Islet of Langerhans (tissue), 1 donor: ENCODE data around the gene VAV2.

Experiments used
- FAIRE-seq: peaks from one replicate; lab custom pipeline; 2011; peaks lifted over from hg19 to GRCh38; lab: Jason Lieb, UNC

VAV2 gene

DNA sequence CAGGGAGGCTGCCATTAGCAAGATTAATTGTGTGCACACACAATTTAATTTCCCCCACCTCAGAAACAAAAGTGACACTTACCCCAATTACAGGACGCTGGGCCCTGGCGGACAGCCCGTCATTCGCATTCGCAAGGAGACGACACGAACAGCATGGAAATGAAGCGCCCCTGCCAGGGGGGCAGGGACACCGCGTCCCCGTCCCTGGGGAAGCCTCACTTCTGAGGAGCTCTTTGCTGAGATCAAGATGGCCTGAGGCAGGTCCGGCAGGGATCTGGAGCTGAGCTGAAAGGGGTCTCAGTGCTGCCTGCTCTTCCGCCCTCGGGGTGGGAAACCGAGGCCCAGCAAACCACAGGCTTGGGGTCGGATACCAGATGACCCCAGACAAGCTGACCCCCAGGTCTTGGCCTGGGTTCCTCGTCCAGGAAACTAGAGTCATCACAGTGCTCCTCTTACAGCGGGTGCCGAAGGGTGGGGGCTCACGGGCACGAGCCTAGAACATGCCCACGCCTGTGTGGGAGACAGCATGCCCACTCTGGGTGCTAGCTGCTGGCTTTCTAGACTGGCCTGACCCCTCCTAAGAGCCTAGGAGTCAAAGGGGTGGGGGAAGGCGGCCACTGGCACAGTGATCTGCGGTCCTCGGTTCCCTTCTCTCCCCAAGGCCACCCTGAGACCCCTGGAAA is 103.2 kb downstream of the VAV2 start:
- FAIRE-seq: peak; percentile 91

DNA sequence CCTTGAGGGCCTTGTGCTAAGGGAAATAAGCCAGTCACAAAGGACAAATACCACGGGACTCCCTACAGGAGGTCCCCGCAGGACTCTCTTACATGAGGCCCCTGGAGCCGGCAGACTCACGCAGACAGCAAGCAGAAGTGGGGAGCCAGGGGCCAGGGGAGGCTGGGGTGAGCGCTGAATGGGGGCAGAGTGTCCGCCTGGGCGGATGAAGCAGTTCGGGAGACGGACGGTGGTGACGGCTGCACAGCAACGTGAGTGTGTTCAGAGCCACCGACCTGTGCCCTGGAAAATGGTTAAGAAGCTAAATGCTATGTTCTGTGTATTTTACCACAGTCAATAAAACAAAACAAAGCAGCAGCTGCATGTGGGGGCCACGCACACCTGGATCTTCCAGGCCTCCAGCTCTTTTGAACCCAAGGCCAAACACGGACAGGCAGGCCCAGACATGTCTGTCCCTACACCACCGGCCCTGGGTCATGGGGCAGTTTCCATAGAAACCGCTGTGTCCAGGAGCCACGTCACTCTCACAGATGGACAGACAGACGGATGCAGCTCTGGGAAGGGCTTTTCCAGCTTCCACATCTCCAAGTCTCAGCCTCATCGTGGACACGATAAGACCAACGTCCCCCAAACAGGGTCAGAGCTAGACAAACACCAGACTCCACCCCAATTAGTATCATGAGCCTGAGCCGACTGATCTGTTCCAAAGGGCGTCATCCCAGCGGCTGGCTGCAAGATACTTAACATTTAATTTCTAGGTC is 103.9 kb downstream of the VAV2 start:
- FAIRE-seq: no peak

DNA sequence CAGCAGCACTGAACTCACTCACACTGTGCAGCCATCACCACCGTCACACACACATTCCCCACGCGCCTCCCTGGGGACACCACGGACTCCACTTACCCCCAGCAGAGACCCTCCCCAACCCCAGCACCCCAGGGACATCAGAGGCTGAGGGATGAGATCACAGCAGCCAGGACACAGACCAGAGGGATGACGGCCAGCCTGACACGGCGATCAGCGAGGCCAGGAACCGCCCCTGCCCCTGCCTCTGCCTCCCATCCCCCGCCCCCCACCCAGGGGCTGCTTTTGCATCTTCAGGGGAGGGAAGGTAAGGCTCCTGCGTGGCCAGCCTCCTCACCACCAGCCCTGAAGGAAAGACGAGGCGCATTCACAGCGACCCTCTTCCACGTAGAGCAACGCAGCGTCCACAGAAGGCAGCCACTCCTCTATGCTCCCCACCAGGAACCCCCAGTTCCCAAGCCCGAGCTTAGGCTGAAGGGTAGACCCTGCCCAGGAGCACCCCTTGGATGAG is 104.5 kb downstream of the VAV2 start:
- no peak for FAIRE-seq

DNA sequence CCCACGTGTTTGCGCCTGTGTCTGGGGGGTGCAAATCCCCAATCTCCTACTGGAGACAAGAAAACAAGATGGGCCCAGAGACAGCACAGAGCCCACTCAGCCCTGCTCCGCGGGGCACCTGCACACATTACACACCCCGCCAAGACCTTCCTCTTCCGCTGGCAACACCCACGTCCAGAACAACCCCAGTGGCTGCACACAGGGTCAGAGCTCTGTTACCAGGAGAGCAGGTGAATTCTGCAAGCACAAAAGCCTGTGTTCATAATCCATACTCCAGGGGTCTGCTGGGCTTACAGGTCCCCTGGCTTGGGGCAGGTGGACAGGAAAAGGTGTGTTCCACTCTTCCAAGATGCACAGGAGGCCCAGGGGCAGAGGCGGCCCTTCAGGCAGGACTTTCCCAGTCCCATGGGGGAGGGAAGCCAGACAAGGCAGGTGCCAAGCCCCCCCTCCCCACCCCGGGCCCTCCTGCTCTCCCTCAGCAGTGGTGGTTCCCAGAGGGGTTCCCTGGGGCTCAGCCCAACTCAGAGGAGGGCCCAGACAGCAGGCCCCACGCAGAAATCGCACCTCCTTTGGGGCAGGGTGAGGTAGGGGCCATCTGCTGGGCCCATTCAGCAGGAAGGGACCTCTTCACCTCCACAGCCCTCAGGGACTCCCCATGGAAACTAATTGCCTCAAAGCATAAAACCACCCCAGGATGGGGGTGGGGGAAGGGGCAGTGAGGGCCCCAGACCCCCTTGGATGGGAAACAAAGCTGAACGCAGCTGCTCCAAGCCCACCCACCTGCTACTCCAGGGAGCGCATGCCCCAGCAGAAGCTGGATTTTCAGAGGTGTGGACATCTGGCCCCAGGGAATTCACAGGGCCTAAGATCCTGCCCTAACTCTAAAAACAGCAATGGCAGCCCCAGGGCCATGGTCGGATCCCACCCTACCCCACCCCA is 105.3 kb downstream of the VAV2 start:
- no peak for FAIRE-seq

DNA sequence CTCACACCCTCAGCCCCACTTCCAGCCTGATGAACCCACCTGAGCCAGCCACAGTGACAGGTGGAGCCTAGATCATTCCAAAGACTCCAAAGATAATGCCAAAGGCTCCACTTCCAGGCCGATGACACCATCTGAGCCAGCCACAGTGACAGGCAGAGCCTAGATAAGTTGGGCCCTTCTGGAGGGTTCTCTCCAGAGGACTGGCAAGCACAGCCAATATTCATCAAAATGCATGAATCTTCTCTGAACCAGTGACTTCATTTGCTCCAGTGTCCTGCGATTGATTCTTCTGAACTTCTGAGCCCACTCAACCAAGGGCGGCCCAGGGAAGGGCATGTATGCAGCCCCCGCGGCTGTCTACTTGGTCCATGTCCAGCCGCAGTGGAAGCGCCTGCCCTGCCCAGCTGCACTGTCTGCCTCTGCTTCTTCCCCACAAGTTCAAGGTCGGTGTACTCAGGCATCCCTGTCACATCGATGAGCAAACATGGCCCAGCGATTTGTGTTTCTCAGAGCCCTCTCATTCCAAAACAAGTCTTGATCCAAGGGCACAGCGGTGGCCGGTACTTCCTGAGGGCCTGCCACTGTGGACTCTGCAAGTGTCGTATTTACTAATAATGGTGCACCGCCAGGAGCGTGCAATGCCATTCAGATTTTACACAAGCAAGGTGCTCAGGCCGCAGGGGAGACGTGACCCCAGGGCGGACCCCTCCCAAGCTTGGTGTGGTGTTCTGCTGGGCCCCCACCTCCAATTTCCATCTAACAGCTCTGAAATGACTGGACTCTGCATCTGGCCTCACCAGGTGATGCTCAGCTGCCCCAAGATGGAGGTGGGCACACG is 107.0 kb downstream of the VAV2 start:
- no peak for FAIRE-seq

DNA sequence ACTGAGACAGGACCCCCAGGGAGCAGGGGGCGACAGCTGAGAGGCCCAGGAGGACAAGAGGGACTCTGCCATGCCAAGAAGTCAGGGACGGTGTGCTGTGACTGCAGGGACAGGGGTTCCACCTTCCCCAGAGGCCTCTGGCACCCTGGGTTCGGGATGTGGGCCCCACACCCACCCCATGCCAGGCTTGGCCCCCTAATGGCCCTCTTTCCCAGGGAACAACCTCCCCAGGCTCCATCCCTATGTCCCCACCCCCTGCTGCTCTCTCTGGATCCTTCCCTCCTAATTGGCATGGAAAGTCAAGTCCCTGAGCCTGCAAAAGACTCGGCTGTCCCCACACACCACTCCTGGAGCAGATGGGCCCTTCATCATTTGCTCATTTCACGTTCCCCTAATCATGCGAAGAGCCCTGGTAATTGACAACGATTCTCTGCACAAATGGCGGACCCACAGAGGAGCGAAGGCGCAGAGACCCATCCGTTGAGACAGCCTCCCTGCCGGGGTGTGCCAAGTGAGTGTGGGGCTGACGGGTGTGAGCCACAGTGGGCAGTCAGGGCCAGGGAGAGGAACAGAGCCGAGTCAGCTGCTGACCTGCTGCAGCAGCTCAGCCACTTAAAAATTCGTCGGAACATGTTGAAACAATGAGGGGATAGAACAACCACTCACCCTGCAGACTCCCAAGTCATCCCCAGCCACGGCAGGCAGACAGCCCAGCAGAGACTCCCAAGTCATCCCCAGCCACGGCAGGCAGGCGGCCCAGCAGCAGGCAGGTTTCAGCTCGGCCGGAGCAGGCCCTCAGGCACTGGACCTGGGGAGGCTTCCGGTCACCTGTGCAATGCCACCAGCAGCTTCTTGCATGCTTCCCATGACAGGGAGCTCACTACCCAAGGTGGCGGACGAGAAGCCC is 109.0 kb downstream of the VAV2 start:
- no peak for FAIRE-seq

DNA sequence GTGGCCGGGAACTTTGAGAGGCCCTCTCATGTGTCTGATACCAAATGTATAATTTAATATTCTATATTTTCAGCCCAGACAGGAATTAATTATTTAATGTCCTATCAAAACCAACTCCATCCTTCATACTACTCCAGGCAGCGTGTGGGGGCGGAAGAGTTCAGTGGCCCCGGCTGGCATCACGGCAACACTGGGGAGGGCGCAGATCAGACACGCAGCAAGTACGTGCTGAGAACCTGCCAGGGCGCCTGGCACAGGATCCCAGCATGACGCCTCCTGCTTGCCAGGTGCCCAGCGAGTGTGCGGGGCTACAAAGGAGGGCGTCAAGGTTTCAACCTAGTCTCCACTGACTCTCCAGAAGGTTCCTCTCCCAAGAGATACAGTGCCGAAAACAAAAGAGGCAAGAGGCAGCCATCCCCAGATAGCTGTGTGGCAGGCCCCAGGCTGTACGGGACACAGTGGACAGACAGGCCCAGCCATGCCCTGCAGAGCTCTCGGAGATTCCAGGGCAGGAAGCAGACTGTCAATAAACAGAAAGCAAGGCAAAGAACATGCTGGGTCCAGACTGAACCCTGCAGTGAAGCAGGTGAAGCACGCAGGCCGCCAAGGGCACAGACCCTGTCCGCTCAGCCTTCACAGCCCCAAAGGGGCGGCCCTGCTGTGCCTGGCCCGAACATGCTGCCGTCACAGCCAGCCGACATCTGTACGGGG is 110.3 kb downstream of the VAV2 start:
- no peak for FAIRE-seq

DNA sequence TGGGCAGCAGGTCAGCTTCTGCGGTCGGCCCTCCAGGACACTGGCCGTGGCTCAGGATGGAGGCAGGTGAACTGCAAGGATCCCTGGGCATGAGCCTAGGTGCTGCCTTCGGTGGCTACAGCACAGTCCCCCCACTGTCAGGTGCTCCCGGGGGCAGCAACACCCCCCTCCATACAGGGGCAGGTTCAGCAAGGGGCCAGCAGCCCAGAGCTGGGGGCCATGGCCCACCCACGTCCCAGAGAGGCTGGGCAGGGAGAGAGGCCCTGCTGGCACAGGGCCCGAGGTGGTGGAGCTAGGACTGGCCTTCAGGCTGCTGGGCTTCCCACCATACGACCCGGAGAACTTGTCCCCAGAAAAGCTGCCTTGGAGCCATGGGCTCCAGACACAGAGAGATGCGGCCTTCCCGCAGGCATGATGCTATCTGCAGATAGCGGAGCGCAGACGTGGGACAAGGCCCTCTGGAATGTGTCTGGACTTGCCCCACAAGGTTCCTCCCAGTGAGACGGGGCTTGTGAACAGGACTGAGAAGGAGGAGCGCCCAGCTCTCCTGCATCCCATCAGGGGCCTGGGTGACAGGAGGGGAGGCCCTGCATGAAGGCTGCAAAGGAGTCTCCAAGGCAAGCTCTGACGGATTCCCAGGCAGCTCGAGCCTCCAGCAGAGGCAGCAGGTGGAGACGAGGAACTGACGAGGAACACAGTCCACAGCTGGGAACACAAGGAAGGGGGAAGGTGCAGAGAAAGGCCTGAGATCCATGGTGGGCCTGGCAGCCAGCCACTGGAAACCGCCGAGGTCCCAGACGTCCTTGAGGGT is 111.1 kb downstream of the VAV2 start:
- no peak for FAIRE-seq

DNA sequence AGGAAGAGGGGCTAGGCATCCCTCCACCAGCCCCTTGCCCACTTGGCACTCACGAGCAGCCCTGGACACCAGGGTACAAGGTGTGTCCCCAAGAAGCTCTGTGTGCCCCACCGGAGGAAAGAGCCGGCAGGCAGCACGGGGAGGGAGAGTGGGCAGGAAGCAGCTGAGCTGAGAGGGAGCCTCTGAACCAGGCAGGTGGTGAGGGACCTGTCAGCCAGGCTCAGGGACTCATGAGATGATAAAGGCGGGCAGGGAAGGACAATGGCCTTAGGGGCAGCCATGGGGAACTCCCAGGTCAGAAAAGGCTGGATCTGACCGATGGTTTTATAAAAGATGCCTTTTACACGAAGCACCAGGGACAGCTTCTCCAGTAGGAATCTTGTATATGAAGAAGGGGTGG is 112.0 kb downstream of the VAV2 start:
- no peak for FAIRE-seq

DNA sequence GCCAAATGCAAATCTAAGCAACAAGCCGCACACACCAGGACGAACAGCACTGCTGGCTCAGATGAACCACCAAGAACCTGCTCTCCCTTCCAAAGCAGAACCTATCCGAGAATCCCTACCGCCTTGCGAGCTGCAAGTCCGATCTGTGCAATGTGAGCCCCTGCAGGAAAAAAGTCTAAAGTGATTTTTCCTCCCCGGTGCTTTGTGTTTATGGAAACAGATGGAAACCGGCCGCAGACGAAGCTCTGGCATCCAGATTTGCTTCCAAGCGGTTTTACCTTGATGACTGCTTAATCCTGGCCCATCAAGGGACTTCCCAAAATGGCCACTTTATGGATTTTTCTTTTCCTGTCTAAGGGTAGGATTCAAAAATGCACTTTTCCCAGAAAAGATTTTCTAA is 112.5 kb downstream of the VAV2 start:
- no peak for FAIRE-seq

DNA sequence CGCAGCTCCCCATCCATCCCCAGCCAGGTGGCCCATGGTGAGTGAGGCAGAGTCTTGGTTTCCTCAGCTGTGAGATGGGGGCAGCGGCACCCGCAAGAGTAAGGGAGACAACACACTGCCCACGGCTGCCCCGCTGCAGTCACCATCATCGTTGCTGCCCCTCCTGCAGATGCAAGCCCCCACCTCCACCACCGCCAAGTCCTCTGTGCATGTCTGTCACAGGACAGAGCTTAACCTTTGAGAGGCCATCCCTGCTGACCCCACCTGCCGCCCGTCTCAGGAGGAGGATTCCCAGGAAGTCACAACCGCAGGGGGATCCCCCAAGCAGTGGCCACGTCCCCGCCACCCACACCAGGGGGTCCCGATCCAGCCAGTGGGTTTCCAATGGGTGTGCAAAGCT is 113.7 kb downstream of the VAV2 start:
- no peak for FAIRE-seq

DNA sequence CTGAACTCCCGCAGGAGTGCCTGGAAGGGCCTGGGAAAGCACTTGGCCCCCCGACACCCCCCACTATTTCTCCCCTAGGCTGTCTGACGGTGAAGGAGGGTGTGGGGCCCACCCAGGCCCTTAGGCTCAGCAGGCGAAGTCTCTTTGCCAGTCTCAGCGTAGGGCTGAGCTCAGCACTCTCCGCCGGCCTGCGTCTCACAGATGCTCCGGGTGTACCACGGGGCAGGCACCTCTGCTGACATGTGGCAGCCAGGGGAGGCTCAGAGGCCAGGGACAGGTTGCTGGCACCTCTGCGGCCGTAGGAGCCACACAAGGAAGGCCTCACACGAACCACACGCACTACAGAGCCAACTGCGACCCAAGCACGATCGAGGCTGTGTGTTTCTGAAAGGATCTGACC is 114.2 kb downstream of the VAV2 start:
- FAIRE-seq: no peak

DNA sequence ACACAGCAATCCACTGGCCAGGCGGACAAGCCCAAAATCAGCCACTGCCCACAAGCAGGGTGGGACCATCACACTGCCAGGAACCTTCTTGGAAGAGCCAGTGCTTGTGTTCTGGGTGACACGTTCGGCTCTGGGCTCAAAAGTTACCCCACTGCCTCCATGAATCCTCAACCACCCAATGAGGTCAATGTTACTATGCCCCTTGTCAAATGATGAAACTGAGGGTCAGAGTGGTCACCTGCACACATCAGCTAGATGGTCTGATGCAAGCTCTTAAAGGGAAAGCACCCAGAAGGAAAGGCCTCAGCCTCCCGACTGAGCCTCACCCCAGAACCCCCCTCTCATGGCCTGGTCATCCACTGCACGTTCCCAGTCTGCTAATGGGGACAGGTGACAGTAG is 114.8 kb downstream of the VAV2 start:
- no peak for FAIRE-seq

DNA sequence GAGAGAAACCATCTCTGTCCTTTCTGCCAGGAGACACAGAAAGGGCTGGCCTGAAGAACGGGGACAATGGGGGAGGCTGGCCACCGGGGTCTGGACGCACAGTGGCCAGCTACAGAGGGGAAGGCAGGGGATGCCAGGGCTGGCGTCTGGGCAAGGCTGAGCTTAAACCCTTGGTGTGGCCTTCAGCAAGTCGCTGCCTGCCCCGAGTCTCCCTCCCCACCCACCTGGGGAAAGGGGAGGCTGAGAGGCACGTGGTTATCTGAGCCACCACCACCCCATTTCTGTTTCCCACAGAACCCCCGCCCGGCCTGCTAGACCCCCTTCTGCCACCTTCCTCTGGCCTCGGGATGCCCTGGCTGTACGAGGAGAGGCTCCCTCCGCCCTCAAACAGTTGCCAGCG is 115.3 kb downstream of the VAV2 start:
- FAIRE-seq: no peak

DNA sequence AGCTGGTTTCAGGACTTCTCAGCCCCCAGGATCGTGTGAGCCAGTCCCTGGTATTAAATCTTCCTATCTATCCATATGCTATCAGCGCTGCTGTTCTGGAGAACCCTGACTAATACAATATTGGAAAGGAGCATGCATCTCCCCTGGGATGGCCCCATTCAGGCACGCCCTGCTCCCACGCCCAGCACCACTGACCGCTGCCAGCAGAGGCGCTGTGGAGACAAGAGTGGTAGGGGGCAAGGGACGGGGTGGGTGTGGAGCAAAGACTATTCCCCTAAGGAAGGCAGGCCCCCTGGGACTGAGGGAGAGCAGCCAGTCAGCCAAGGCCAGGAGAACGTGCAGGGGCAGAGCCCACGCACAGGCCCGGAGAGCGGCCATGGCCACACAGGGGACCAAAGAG is 116.0 kb downstream of the VAV2 start:
- FAIRE-seq: no peak

DNA sequence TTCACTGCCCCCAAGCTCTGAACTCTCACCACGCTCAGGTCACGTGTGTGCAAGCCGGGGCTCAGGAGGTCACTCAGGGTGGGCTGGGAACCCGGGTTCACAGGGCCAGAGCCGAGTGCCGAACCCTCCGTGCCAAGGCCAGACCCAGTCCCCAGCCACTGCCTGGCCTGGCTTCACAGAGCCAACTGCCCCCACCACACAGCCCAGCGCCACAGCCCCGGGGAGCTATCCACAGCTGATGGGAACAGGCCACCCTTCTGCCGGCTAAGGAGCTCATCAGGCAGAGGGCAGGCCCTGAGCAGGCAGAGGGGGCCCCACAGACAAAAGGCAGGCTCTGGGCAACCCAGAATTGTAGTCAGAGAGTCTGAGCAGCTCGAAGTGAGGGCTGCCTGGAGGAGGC is 117.0 kb downstream of the VAV2 start:
- no peak for FAIRE-seq

DNA sequence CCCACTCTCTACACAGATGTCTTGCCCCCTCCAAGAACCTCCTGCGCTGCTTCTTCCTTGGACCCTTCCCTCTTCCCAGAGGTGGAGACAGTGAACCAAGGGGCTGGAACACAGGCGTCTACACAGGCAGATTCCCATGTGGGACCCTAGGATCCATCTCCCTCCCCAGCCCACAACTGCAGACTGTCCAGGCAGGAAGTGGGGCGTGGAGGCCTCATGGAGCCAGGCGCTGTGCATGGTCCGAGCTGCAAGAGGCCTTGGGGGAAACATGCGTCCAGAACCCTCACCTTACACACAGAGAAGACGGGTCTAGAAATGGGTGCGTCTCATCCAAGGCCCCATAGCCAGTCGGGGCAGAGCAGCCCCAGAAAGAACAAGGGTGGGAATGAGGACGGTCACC is 117.5 kb downstream of the VAV2 start:
- no peak for FAIRE-seq

DNA sequence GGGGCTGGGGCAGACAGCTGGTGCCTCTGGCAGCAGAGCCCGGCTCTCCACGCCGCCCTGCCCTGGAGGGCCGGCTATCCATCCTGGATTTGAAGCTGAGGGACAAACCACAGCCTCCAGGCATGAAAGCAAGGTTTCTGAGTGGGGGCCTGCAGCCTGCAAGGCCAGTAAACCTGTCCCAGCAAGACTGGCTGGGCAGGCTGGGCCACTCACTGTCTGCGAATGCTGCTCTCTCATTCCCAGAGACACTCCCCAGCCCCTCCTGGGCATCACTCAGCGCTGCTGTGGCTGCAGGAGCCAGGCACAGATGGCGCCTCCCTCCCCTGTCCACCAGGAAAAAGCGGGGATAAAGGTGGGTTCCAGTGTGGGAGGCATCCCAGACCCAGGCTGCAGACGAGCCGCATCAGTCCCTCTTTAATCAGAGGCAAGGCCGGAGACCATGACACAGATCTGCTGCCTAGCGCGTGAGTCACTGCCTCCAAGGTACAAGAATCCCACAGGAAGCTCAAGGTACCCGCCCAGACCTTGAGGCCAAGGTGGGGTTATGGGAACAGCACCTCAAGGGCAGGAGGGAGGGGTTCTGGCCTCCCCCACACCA is 118.0 kb downstream of the VAV2 start:
- no peak for FAIRE-seq

DNA sequence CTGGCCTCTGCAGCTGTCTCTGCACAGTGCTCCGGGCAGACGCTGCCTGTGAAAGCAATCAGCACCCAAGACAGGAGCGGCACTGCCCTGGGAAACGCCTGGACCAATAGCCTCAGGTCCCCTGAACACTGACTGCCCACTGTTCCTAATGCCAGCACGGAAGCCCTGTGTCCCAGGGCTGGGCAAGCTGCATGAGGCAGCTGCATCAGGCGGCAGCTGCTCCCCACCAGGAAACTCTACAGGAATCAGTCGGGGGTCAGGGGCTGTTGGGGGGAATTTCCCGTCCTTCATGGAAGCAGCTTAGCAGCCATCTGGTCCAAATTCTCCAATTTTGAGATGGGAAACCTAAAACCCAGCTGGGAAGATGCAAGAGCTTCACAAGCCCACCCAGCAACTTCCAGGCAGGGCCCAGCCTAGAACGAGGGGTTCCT is 118.6 kb downstream of the VAV2 start:
- no peak for FAIRE-seq
